ENCODE data around the gene SPOPL.

The SPOPL gene

DNA sequence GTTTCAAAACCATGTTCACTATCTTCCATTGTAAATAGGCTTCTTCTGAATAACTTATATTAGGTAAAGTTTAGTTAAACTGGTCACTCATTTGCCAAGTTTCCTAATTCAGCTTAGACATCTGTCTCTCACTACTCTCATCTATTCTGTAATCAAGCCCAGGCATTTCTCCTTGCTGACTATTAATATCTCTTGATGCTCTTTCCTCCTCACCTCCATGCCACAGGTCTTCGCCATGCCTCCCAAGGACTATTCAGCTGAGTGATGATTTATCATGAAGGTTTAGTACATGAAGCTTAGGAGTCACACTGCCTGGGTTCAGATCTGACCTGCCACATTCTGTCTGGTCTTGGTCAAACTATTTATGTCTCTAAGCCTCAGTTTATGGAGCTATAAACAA lies 115.5 kb downstream of the SPOPL start:
- Histone ChIP-seq H3K9me3 (ENCODE audit: insufficient read depth, low read length) (no peaks in the 10 kb centered on the region), H3K27ac (ENCODE audit: low read depth, low read length) (no peak overlapping the region), H3K79me2 (ENCODE audit: insufficient read depth, low read length) (no peaks in the 10 kb centered on the region), H3K27me3 (ENCODE audit: low read length) (no peaks in the 10 kb centered on the region), H3K36me3 (ENCODE audit: low read length) (no peaks in the 10 kb centered on the region), H4K20me1 (ENCODE audit: low read depth, low read length) (no peaks in the 10 kb centered on the region), H3K4me2 (ENCODE audit: low read depth, low read length, poor library complexity, severe bottlenecking) (no peak overlapping the region), H2AFZ (ENCODE audit: low read depth, low read length, severe bottlenecking) (no peak overlapping the region), H3K9ac (ENCODE audit: low read length) (no peak overlapping the region), H3K4me3 (ENCODE audit: insufficient read depth, low read length, poor library complexity, severe bottlenecking) (no peak overlapping the region), H3F3A (ENCODE audit: insufficient read depth) (no peaks in the 10 kb centered on the region), H3K9me2 (replicated peaks; ENCODE audit: insufficient read depth, low read length) (no peaks in the 10 kb centered on the region)
- TF ChIP-seq, protein P1, sequence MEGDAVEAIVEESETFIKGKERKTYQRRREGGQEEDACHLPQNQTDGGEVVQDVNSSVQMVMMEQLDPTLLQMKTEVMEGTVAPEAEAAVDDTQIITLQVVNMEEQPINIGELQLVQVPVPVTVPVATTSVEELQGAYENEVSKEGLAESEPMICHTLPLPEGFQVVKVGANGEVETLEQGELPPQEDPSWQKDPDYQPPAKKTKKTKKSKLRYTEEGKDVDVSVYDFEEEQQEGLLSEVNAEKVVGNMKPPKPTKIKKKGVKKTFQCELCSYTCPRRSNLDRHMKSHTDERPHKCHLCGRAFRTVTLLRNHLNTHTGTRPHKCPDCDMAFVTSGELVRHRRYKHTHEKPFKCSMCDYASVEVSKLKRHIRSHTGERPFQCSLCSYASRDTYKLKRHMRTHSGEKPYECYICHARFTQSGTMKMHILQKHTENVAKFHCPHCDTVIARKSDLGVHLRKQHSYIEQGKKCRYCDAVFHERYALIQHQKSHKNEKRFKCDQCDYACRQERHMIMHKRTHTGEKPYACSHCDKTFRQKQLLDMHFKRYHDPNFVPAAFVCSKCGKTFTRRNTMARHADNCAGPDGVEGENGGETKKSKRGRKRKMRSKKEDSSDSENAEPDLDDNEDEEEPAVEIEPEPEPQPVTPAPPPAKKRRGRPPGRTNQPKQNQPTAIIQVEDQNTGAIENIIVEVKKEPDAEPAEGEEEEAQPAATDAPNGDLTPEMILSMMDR (IDR thresholded peaks at IDR 0.05; ENCODE audit: insufficient read depth, low read length, poor library complexity, severe bottlenecking) = no peak
- no peak for TF ChIP-seq EZH2phosphoT487 (conservative IDR thresholded peaks at IDR 0.05; ENCODE audit: low read length)

DNA sequence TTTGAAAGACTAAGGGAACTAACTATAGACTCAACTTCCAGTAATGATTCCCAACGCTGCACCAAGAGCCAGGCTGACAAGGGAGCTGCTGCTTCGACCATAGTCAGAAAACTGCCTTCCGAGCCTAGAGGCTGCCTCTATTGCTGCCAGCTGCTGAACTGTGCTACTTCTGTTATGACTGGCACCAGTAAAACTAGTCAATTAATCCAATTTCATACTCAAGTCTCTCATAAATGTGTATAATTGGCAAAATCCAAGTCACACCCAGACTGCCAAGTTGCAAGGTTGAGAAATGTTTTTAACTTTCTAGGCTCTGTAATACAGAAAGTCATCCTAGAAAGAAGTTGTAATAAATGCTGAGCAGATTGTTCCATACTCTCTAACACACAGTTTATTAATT lies 117.4 kb downstream of the SPOPL start:
- H3K79me2 ChIP-seq (ENCODE audit: insufficient read depth, low read length) = no peaks in the 10 kb centered on the region
- no peak overlapping the region for H3K4me2 ChIP-seq (ENCODE audit: low read depth, low read length, poor library complexity, severe bottlenecking)
- H2AFZ ChIP-seq (ENCODE audit: low read depth, low read length, severe bottlenecking) = no peak overlapping the region
- no peak overlapping the region for H3K9ac ChIP-seq (ENCODE audit: low read length)
- no peaks in the 10 kb centered on the region for H3K36me3 ChIP-seq (ENCODE audit: low read length)
- no peak overlapping the region for H3K27ac ChIP-seq (ENCODE audit: low read depth, low read length)
- no peaks in the 10 kb centered on the region for H3K27me3 ChIP-seq (ENCODE audit: low read length)
- no peaks in the 10 kb centered on the region for H3F3A ChIP-seq (ENCODE audit: insufficient read depth)
- H3K9me2 ChIP-seq (replicated peaks; ENCODE audit: insufficient read depth, low read length) = no peaks in the 10 kb centered on the region
- H3K9me3 ChIP-seq (ENCODE audit: insufficient read depth, low read length) = no peaks in the 10 kb centered on the region
- no peak for TF ChIP-seq EZH2phosphoT487 (conservative IDR thresholded peaks at IDR 0.05; ENCODE audit: low read length)
- TF ChIP-seq, protein P1 (IDR thresholded peaks at IDR 0.05; ENCODE audit: insufficient read depth, low read length, poor library complexity, severe bottlenecking) = no peak
- no peak overlapping the region for H3K4me3 ChIP-seq (ENCODE audit: insufficient read depth, low read length, poor library complexity, severe bottlenecking)
- H4K20me1 ChIP-seq (ENCODE audit: low read depth, low read length) = no peaks in the 10 kb centered on the region

DNA sequence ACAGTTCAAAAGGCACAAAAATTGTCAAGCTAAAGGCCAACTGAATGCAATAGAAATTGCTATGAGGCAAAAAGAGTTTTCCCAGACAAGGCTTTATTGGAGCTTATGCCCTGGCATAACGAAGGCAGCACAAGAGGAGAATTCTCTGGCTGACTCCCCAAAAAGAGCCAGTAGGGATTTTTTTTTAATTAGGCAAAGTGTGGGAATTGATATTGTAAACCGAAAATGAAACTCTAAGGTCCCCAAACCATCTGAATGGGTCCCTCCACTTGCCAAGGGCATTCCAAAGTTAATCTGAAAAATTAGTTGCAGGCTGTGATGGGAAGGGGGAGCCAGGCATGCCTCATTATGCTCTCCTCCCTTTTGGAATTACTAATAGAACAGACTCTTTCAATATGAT lies 118.9 kb downstream of the SPOPL start:
- Histone ChIP-seq H3K9me3 (ENCODE audit: insufficient read depth, low read length) (no peaks in the 10 kb centered on the region), H3K4me3 (ENCODE audit: insufficient read depth, low read length, poor library complexity, severe bottlenecking) (no peak overlapping the region)

More for the DNA sequence above, 118.9 kb downstream of the SPOPL start:
- Histone ChIP-seq H3K4me2 (ENCODE audit: low read depth, low read length, poor library complexity, severe bottlenecking) (no peak overlapping the region), H4K20me1 (ENCODE audit: low read depth, low read length) (no peaks in the 10 kb centered on the region), H3F3A (ENCODE audit: insufficient read depth) (no peaks in the 10 kb centered on the region), H3K9me2 (replicated peaks; ENCODE audit: insufficient read depth, low read length) (no peaks in the 10 kb centered on the region), H3K27me3 (ENCODE audit: low read length) (no peaks in the 10 kb centered on the region), H3K27ac (ENCODE audit: low read depth, low read length) (no peak overlapping the region), H2AFZ (ENCODE audit: low read depth, low read length, severe bottlenecking) (no peak overlapping the region), H3K9ac (ENCODE audit: low read length) (no peak overlapping the region), H3K36me3 (ENCODE audit: low read length) (no peaks in the 10 kb centered on the region), H3K79me2 (ENCODE audit: insufficient read depth, low read length) (no peaks in the 10 kb centered on the region)
- TF ChIP-seq, protein P1 (IDR thresholded peaks at IDR 0.05; ENCODE audit: insufficient read depth, low read length, poor library complexity, severe bottlenecking) = no peak
- TF ChIP-seq EZH2phosphoT487 (conservative IDR thresholded peaks at IDR 0.05; ENCODE audit: low read length) = no peak
